Panc1 (cell line): Measurements from ENCODE around the gene SOX3.

Experiments
- CTCF ChIP-seq: fragments of 450-650 bp; IDR thresholded peaks from 2 replicates; pipeline ENCODE4 v1.5.1; 2017; ENCODE audit warnings: mild to moderate bottlenecking
- POLR2AphosphoS5 ChIP-seq: IDR thresholded peaks from 2 replicates; pipeline ENCODE4 v1.6.1; 2012; ENCODE audit warnings: mild to moderate bottlenecking, low read depth, low read length, moderate library complexity
- REST ChIP-seq, 2 experiments: IDR thresholded peaks; 2 replicates each; pipeline ENCODE4 v1.6.1; 2011 to 2012; ENCODE audit warnings: low read depth in 2 of 2, control low read depth in 1 of 2, low read length in 1 of 2, mild to moderate bottlenecking in 1 of 2, moderate library complexity in 1 of 2; ENCODE audit not compliant: insufficient read depth in 1 of 2
- SIN3A ChIP-seq: IDR thresholded peaks from 2 replicates; pipeline ENCODE4 v1.6.1; 2012; ENCODE audit warnings: low read depth, mild to moderate bottlenecking, low read length, moderate library complexity, borderline replicate concordance; ENCODE audit not compliant: insufficient read depth
- TCF7L2 ChIP-seq: IDR thresholded peaks from 2 replicates; pipeline ENCODE4 v1.6.1; 2011; ENCODE audit warnings: mild to moderate bottlenecking, low read depth, low read length, inconsistent platforms

DNA sequence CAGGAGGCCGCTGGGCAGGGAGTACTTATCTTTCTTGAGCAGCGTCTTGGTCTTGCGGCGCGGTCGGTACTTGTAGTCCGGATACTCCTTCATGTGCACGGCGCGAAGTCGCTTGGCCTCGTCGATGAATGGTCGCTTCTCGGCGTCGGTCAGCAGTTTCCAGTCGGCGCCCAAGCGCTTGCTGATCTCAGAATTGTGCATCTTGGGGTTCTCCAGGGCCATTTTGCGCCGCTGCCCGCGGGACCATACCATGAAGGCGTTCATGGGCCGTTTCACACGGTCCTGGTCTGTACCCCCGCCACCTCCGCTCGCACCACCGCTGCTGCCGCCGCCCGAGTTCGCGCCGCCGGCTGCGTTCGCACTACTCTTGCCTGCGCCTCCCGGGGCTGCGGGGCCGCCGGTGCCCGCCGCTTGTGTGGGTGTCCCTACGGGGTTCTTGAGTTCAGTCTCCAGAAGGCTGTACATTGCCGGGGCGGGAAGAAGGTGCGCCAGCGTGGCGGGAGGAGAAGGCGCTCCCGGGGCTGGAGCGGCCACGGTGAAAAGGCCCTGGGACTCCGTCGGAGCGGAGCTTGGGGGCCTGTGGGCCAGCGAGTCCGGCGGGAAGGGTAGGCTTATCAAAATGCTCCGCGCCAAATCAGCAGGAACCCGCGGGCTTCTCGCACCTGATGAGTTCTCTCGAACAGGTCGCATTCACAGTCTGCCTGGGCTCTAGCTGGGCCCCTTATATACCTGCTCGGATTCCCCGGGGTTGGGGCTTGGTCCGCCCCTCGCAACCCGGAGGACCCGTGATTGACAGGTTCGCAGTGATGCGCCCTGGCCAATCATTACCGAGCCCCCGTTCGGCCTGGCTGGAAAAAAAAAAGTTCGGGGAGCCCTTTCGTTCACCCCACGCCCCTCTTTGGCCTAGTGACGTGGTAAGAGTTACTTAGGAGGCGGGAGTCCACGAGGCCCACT is at the start of gene SOX3:
- TF ChIP-seq POLR2AphosphoS5: no peak
- TF ChIP-seq CTCF: no peak
- TF ChIP-seq REST (IDR thresholded peaks at IDR 0.05; ENCODE audit: insufficient read depth in 1 of 2, low read depth in 2 of 2, low read length in 1 of 2): no peak
- no peak for TF ChIP-seq SIN3A
- no peak for TF ChIP-seq TCF7L2
